ENCODE measurements around the gene SACM1L. TPM values are rescaled to one million over a fixed set of nuclear protein-coding genes. Genes with fewer than 3 reads are reported as not detected.

The SACM1L gene
- total and polyA plus RNA-seq, 2 of the 8 experiments (the other 6 are each of a cell fraction or from before 2014, with no cell fraction given): 20.1 to 61.0 TPM

DNA sequence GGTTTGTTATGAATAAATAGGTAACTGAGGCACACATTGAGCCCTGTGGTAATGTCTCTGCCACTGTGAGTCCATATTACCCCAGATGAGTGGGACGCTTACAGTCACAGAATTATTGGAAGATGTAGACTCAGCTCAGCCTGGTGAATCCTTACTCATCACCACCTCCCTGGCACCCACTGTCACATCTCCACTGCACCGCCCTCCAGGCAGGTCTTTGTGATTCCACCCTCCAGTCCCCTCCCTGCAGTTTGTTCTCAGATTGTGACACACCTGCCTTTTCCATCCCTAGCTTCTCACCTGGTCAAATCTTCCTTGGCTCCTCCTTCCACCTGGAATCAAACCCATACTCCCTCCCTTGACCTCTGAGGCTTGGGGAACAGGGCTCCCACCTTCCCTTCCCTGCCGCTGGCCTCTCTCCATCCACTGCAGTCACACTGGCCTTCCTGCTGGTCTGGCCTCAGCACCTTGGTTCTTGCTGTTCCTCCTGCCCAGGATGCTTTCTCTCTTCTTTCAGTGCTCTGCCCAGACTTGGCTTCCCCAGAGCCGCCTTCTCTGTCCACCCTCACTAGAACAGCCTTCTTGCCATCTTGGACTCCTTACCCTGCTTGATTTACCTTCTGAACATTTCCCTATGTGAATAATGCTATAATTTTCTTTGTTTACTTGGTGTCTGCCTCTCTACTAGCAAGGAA is 97.8 kb downstream of the SACM1L start:
- Histone ChIP-seq H2AFZ (ENCODE audit: low read length) (no peak overlapping the region), H4K8ac (ENCODE audit: extremely low read depth, insufficient read depth, low read length) (no peak overlapping the region), H2BK5ac (ENCODE audit: low read depth, low read length) (no peak overlapping the region), H3K4me3 (ENCODE audit: extremely low read depth in 1 of 4, insufficient read depth in 2 of 4, low read depth in 3 of 4, low read length in 4 of 4) (no peak overlapping the region), H3K18ac (ENCODE audit: extremely low read depth, low read length) (no peak overlapping the region), H4K5ac (ENCODE audit: insufficient read length, low read depth, low read length) (no peak overlapping the region), H3K4ac (replicated peaks; ENCODE audit: insufficient read length, low read depth, low read length) (no peak overlapping the region), H3K4me2 (ENCODE audit: insufficient read depth in 1 of 2, low read depth in 2 of 2, low read length in 2 of 2) (no peak overlapping the region), H3K14ac (ENCODE audit: insufficient read length) (no peak overlapping the region), H3K79me2 (ENCODE audit: control insufficient read depth in 1 of 2, insufficient read depth in 2 of 2, low read length in 2 of 2) (no peaks in the 10 kb centered on the region), H2BK15ac (ENCODE audit: low read length) (no peak overlapping the region), H3K27me3 (replicated peaks in 1 of 4; ENCODE audit: control insufficient read depth in 3 of 4, extremely low read depth in 1 of 4, insufficient read depth in 3 of 4, low read length in 3 of 4) (no peaks in the 10 kb centered on the region), H3K9me3 (ENCODE audit: insufficient read depth in 2 of 2, low read depth in 1 of 2, low read length in 1 of 2) (0 out of 4 replicates have a peak, but pooled peaks cover 0 to 3% of the 10 kb centered on the region in 2 experiments), H3K9ac (replicated peaks in 1 of 4; ENCODE audit: extremely low read depth in 1 of 4, low read depth in 3 of 4, low read length in 3 of 4) (no peak overlapping the region), H2AK5ac (ENCODE audit: low read depth, low read length) (no peak overlapping the region), H3K23ac (ENCODE audit: insufficient read length) (no peak overlapping the region), H2BK12ac (ENCODE audit: low read depth, low read length) (no peak overlapping the region), H2BK120ac (replicated peaks; ENCODE audit: low read depth, low read length) (no peak overlapping the region), H3K4me1 (replicated peaks in 1 of 4; ENCODE audit: control insufficient read depth in 3 of 4, insufficient read depth in 4 of 4, low read length in 3 of 4) (no peaks in the 10 kb centered on the region; a peak in 1 of 7 replicates), H3K56ac (replicated peaks; ENCODE audit: insufficient read length, low read depth, low read length) (no peak overlapping the region), H3K23me2 (ENCODE audit: low read depth, low read length) (peaks cover 5% of the 10 kb centered on the region; the same call in 1 of the 2 replicates), H4K91ac (replicated peaks; ENCODE audit: insufficient read length, low read length) (no peak overlapping the region), H4K20me1 (replicated peaks in 1 of 2; ENCODE audit: control insufficient read depth in 1 of 2, insufficient read depth in 2 of 2, low read length in 2 of 2) (no peaks in the 10 kb centered on the region), H3K27ac (ENCODE audit: low read depth, low read length) (no peak overlapping the region), H3K79me1 (ENCODE audit: low read depth, low read length) (no peaks in the 10 kb centered on the region), H2BK20ac (ENCODE audit: low read length) (no peak overlapping the region), H3K36me3 (ENCODE audit: control insufficient read depth in 2 of 4, insufficient read depth in 4 of 4, low read length in 3 of 4) (no peaks in the 10 kb centered on the region)
- peak in 1 of 2 experiments; percentile 22 for DNase-seq (ENCODE audit: low read depth in 1 of 2, low spot score in 2 of 2)
- 75% methylated on average over 4 of the region's 4 CpGs; no CpG with 5 or more reads in 1 of the 2 experiments for WGBS, 2 experiments (ENCODE audit: extremely low coverage in 1 of 2, insufficient coverage in 1 of 2, insufficient read length in 1 of 2, insufficient replicate concordance in 2 of 2, low coverage in 1 of 2, low lambda C conversion rate in 2 of 2, missing lambda C conversion rate in 1 of 2)
- CTCF ChIA-PET (ENCODE audit: partially characterized antibody): interaction anchor here (1.3 kb wide), 1 partner anchor 13 kb away, joined by 3 read pairs; no protein-coding TSS in a partner anchor
- TF ChIP-seq MAFK (IDR thresholded peaks at IDR 0.05; ENCODE audit: low read depth, low read length) (no peak), KDM4A (IDR thresholded peaks at IDR 0.05; ENCODE audit: low read depth, low read length, severe bottlenecking) (no peak)
- POLR2A ChIA-PET (ENCODE audit: partially characterized antibody): no interaction called here
- no peak for FAIRE-seq

Data from H1 (cell line).